COLO668 (cell line): ENCODE data around the gene SIL1.
"Not testable (repeated sequence)": the region's sequence is repeated elsewhere in the genome, so short reads cannot be mapped to it uniquely, and the experiment has no call there.

Experiments used
- DNase-seq: peaks from one replicate; lab custom pipeline; 2025; ENCODE audit not compliant: unreplicated experiment; lab: John Stamatoyannopoulos, UW

Gene SIL1

DNA sequence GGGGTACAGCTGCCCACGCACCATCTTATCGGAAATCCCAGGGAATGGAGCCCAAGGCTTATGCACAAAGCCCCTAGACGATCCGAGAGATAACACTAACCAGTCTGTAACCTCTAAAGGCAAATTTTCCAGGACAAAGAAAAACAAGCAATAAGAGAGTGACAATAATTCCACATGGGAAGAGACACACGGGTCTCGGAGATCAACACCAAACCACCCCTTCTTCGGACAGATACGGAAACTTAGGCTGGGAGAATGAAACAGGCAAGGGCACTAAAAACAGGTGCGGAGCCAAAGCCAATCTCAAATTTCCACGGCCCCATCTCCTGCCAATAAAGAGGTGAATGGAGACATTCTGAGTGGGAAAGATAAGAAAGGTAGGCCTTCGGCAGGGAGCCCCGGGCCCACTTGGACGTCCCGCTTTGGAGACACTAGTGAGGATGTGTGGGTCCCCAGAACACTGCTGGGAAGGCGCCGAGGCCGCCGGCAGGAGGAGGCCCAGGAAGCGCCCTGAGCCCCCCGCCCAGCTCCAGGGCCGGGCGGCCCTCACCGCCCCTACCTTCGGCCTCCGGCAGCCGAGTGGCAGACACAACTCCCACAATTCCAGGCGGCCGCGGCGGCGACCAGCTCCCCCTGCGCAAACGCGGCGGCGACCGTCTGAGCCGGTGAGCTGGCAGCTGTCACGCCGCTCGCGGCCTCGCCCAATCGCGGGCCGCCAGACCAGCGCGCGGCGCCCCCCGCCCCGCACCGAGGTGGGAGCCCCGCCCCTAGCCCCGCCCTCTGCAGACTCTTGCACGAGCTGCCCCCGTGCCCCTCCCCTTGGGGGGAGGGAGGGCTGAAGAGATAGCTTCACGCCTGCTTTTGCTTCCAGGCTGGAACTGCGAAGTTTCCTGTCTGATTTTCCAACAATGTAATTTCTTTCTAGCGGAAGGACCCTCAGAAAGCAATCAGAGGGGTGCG, at the start of gene SIL1:
TSS of gene SIL1 (minus strand) at position 659 of the 960 bp plus-strand sequence. CDS start 70,525 bp downstream, outside the sequence.
- peak; percentile 96 for DNase-seq

DNA sequence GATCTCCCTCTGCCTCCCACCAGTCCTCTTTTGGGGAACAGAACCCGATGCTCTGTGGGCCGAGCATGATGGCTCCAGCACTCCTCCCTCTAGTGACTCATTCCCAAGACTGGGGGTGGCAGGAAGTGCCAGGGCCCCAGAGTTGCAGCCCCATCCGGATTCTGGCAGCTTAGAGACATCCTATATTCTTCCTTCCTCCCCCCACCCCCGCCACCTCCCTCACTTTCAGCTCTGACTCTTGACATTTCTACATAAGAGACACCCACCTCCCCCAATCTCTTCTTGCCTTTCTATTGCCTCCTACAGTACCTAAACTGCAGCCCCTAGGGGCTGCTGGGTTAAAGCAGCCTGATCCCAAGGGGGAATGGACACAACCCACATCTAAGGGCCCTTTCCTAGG, 48.2 kb upstream of the SIL1 start:
- DNase-seq: no peak

DNA sequence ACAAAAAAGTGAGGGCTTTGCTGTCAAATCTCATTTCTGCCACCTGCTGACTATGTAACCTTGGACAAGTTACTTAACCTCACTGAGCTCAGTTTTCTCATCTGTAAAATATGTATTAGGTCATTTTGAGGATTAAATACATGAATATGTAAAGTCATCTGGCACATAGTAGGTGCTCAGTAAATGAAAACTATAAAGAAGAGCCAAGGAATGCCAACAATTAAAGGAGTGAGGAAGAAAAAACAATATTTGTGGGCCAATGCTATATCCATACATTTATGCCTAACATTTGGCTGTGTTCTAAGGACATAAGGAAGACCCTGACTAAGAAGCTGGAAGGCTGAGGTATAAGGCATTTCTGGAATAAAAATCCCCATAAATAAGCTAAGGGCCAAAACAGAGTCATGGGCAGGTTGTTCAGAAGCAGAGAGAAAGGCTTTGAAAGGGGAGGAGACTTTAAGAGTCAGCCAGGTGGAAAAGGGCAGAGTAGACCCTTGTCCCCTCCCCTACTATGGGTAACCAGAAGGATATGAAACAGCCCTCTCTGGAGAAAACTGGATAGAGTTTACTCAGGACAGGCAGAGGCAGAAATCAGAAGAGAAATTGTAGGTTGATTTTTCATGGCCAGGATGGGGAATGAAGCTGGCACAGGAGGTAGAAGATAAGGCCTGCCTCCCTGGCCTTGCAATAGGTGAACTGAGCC, 47.6 kb upstream of the SIL1 start:
- DNase-seq: no peak

DNA sequence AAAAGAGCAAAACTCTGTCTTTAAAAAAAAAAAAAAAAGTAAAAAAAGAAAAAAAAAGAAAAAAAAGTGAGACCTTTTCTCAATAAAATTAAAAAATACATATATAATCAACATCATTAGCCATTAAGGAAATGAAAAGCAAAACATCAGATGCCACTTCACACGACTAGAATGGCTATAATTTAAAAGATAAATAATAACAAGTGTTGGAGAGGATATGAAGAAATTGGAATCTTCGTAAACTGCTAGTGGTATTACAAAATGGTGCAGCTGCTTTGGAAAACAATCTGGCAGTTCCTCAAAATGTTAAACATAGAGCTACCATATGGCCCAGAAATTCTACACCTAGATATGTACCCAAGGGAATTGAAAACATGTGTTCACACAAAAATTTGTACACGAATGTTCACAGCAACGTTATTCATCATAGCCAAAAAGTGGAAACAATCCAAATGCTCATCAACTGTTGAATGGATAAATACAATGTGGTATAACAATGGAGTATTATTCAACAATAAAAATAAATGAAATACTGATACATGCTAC, 45.3 kb upstream of the SIL1 start:
- DNase-seq: no peak

DNA sequence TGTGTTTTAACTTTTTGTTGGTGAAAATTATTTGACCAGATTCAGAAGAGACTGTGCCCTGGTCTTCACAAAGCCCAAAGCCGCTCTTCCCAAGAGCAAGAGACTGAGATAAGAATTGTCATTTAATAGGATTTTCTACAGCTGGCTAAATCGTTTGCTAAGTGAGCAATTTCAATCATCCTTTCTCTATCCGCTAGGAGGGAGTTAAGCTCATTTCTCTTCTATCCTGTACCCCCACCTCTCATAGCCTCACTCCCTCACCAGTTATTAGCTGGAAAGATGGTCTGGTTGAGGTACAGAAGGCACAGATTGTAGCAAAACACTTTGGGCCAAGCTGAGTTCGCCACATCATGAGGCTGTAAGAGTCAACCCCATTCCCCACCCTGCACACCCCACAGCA, 43.0 kb upstream of the SIL1 start:
- DNase-seq: no peak

DNA sequence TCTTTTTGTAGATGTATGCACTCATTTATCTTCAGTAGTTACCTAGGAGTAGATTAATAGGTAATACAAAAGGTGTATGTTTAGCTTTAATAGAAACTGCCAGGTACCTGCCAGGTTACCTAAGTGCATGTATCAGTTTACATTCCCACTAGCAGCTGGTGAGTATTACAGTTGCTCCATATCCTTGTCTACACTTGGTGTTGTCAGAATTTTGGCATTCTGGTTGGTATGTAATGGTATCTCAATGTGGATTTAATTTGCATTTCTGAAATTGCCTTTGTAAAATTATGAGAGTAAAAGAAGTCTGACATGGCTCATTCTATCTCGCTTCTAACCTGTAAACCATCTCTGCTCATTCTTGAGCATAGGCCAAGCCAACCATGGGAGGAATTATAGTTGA, 38.3 kb upstream of the SIL1 start:
- DNase-seq: no peak

DNA sequence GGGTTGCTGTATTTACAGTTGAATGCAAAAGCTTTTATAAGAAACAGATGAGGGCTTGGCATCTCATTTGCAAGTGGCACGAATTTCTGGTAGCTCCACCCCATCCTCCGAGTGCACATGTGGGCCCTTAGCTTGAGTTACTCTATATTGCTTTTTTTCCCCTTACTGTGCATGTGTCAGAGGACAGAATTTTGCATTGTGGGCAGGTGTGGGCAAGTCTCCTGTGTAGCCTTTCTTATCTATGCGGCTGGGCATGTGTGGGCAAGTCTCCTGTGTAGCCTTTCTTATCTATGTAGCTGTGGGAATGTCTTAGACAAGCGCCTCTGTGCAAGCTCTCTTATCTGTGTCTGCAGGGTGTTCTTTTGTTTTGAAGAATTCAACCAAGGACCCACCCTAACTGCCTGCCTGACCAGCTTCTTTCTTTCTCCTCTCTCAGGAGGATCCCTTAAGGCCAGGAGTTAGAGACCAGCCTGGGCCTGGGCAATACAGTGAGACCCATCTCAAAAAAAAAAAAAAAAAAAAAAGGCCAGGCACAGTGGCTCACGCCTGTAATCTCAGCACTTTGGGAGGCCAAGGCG, 34.1 kb upstream of the SIL1 start:
- DNase-seq: no peak

DNA sequence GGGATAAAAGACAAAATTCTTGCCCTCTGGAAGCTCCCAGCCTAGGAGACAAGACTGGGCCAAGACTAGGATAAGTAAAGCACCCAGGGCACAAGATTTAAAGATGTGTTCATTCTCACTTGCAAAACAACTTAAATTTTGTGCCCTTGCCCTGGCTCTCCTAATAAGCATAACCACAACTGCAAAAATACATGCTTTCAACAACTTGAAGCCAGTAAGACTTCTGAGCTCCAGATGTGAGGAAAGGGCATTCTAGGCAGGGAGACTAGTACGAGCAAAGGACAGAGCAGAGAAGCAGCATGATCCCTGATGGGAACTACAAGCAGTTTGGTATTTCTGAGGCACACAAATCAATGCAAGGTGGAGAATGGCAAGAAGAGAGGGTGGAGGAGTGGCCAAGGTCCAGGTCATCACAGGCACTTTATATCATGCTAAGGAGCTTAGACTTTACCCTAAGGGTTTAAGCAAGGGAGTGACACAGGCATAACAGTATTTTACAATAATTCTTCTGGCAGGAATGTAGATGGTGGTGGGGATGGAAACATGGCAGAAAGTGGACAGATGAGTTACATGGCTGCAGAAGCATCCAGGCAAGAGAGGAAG, 30.1 kb upstream of the SIL1 start:
- DNase-seq: no peak

DNA sequence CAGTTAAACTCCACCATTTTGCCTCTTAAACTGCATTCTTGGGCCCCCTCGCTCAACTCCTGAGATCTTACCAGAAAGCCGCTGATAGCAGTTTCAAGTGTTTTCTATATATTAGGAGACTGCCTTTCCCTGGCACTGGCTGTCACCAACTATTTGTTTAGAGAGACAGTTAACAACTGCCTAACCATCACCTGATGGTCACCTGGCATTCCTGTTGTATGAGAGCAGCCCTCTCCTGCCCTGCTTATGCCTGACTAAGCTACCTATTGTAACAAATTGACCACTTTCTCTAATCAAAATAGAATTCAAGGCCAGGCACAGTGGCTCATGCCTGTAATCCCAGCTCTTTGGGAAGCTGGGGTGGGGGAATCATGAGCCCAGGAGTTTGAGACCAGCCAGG, 28.0 kb upstream of the SIL1 start:
- DNase-seq: peak; percentile 20

DNA sequence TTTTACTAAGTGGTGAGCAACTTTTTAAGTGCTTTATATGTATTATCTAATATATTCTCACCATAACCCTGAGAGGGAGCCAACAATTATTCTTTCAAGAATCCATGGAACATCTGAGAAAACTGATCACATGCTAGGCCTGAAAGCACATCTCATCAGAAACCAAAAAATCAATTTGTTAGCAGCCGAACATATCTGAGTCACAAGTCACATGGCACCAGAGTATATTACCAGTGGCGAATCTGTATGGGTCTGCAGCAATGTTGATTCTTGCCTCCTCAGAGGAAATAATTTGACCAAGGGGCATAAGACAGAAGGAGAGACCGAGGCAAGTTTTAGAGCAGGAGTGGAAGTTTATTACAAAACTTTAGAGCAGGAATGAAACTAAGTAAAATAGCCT, 25.3 kb upstream of the SIL1 start:
- no peak for DNase-seq

DNA sequence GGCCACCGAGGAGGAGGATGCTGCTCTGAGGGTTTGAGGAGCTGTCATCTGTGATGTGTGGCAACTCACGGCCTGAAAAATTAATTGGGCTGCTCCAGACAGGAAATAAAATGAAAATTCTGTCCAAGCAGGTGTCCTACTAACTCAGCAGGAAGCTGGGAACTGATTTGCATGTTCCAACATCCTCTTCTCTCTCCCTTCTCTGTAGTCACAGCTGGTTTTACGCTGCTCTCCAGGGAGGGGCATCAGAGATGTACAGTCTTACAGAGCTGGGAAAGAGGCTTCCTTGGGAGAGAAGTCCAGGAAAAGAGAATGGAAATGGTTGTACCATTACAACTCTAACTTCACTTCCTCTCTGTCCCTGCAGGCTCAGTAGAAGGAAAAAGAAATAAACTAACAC, 24.2 kb upstream of the SIL1 start:
- DNase-seq: peak; percentile 36

DNA sequence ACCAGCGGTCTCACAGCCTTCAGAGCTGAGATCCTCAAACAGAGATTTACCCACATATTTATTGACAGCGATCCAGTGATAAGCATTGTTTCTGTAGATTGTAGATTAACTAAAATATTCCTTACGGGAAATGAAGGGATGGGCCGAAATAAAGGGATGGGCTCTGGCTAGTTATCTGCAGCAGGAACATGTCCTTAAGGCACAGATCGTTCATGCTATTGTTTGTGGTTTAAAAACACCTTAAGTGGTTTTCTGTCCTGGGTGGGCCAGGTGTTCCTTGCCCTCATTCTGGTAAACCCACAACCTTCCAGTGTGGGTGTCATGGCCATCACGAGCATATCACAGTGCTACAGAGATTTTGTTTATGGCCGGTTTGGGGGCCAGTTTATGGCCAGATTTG, 19.9 kb upstream of the SIL1 start:
- DNase-seq: not testable (repeated sequence)

DNA sequence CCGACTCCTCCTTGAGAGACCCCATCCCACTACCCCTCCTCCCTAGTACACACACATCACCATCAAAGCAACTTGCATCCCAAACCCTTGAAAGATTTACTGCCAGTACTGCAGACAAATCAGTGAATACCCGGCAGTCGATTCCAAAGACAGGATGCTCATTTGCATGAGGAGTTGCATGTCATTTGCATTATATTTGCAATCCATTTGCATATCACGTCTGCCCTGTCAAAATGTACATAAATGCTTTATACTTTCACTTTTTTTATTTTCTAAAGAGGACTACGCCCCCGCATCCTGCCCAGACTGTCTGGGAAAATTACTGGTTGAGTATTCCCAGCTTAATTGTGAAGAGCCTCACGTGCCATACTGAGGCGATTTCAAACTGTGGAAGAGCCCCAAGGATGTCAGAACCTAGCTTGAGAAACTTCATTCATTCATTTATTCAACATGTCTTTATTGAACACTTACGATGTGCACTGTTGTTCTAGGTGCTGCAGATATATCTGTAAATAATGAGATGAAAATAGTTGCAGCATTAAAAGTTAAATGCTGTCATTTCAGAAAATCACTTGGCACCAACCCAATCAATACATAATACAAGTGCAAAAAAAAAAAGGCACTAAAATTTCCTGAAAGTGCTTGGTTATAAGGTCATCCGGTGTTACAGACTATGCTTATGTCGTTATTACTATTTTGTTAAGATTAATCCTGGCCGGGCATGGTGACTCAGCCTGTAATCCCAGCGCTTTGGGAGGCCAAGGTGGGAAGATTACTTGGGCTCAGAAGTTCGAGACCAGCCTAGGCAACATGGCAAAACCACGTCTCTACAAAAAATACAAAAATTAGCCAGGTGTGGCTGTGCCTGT, 17.2 kb upstream of the SIL1 start:
- no peak for DNase-seq

DNA sequence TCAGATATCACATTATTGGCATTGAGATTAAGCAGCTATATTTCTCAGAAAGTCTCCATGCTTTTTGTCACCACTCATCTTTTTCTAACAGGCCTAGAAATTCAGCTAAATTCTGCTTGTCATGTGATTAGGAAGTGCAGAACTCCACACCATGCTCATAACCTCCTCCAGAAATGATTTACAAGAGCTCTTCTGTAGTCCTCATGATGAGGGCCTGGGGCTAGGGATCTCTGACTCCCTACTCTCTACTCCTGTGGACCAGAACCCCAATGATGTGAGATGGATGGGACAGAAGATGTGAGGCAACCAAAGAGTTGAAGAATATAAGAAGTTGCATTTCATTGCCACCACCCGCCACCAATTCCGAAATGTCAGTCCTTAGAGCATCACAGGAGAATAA, 16.5 kb upstream of the SIL1 start:
- no peak for DNase-seq

DNA sequence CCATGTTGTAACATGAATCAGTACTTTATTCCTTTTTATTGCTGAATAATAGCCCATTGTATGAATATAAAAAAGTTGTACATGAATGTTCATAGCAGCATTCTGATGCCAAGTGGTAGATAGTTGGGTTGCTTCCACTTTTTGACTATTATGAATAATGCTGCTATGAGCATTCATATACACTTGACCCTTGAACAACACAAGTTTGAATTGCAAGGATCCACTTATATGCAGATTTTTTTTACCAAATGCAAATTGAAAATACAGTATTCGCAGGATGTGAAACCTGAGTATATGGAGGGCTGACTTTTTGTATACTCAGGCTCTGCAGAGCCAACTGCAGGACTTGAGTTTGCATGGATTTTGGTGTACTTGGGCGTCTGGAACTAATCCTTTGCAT, 14.7 kb upstream of the SIL1 start:
- no peak for DNase-seq

DNA sequence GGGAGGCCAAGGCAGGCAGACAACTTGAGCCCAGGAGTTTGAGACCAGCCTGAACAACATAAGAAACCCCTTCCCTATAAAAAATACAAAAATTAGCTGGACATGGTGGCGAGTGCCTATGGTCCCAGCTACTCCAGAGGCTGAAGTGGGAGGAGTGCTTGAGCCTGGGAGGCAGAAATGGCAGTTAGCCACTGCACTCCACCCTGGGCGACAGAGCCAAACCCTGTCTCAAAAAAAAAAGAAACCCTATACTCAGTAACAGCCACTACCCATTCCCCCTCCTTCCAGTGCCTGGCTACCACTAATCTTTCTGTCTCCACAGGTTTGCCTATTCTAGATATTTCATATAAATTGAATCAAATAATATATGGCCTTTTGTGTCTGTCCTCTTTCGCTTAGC, 14.3 kb upstream of the SIL1 start:
- no peak for DNase-seq

DNA sequence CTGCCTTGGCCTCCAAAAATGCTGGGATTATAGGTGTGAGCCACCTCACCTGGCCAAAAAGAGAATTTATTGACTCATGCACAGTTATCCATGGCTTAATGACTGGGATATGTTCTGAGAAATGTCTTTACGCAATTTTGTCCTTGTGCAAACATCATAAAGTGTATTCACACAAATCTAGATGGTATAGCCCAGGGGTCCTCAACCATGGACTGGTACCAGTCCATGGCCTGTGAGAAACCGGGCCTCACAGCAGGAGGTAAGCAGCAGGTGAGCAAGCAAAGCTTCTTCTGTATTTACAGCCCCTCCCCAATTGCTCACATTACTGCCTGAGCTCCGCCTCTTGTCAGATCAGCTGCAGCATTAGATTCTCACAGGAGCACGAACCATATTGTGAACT, 12.4 kb upstream of the SIL1 start:
- DNase-seq: peak; percentile 77

DNA sequence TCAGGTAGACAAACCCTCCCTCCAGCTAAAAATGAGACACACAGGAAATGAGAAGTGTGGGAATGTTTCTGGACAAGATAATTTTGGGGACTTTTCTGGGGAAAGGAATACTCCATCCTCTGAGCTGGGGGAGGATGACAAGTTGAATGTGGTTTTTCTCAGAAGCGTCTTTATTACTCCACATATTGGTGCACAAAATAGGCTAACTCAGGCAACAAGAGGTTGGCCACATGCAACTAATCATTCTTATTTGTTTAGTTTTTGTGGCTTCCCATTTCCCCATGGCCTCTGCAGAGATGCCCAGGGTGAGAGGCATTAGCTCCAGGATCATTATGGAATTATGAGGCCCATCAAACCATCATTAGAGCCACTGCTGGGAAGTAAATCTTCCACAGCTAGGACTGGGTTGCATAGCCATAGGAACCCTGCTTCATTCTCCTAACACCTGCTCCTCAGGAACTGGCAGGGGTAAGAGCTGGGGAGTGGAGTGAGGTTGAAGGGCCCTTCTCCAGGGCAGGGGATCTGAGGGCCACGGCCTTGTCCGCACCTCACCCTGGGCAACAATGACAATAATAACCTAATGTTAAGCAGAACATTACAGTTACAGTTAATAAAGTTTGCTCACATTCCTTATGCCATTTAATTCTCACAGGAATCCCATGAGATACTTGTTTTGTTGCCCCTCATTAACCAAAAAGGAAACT, 9.3 kb upstream of the SIL1 start:
- no peak for DNase-seq

DNA sequence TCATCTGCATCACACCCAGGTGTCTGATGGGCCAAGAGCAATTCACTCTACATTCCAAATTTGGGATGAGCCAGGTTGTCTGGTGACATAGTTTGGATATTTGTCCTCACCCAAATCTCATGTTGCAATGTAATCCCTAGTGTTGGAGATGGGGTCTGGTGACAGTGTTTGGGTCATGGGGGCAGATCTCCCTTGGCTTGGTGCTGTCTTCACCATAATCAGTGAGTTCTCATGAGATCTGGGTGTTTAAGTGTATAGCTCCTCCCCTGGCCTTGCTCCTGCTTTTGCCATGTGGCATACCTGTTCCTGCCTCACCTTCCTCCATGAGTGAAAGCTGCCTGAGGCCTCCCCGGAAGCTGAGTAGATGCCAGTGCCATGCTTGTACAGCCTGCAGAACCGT, 7.4 kb upstream of the SIL1 start:
- no peak for DNase-seq

DNA sequence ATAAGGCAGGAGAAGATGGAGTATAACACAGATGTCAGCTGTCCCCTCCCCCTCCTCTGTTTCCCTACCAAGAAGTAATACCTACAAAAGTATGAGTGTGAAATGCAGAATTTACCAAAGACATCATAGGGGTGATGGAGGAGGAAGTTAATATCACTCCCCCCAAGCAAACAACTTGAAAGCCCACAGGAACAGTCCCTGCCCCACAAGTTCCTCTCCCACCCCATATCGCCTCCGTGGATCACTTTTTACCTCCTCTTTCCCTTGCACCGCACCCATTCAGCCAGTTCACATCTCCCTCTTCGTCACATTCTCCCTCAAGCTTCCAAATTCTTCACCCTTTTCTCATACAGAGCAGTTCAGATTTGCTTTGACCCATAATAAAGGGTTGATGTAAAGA, 7.0 kb upstream of the SIL1 start:
- no peak for DNase-seq
